ENCODE results near the gene BMI1. TPM values are rescaled to one million over a fixed set of nuclear protein-coding genes. Genes with fewer than 3 reads are reported as not detected.

The BMI1 gene
- total and polyA plus RNA-seq, 2 donors (not counting 3 experiments of a cell fraction or from before 2014, with no cell fraction given): 12.0 to 25.1 TPM

GRCh38 chr10:22324413-22324812 lies 3.5 kb downstream of the BMI1 start:
- peaks cover 0 to 3% of the 10 kb centered on the region in 2 experiments for H3K36me3 ChIP-seq (ENCODE audit: control insufficient read depth in 2 of 2, extremely low read depth in 1 of 2, insufficient read depth in 2 of 2, low read length in 2 of 2)
- DNase-seq (ENCODE audit: low read depth, low spot score): no peak
- no peak overlapping the region for H2AFZ ChIP-seq (ENCODE audit: low read depth, low read length)
- no peaks in the 10 kb centered on the region for H3K79me2 ChIP-seq (ENCODE audit: control insufficient read depth, insufficient read depth, low read length)
- POLR2A ChIA-PET: no interaction called here
- H3K27me3 ChIP-seq (ENCODE audit: control insufficient read depth in 2 of 2, insufficient read depth in 2 of 2, low read length in 2 of 2): peaks cover 23 to 32% of the 10 kb centered on the region in 2 experiments
- no peaks in the 10 kb centered on the region for H3K9me1 ChIP-seq (replicated peaks; ENCODE audit: control insufficient read depth, extremely low read depth, insufficient read depth, low read length)
- H4K20me1 ChIP-seq (replicated peaks; ENCODE audit: control insufficient read depth, extremely low read depth, insufficient read depth, low read length): peaks cover 10% of the 10 kb centered on the region
- intact Hi-C loops (cut with micrococcal nuclease): loop anchor here (5.0 to 10.0 kb wide), 2 partner anchors 663 to 800 kb away; partner anchors contain the start of gene SKIDA1
- no peak for FAIRE-seq
- CTCF ChIA-PET: interaction anchor here (0.9 kb wide), 1 partner anchor 19 kb away, joined by 3 read pairs; no protein-coding TSS in a partner anchor
- peak overlapping the region; percentile 95 for H3K4me2 ChIP-seq (ENCODE audit: insufficient read depth, low read length)
- no peaks in the 10 kb centered on the region for H3K9me3 ChIP-seq (replicated peaks; ENCODE audit: control insufficient read depth, insufficient read depth, low read length)
- BruUV-seq (replicated peaks): no TSS peak
- H3K4me3 ChIP-seq (replicated peaks in 1 of 3; ENCODE audit: insufficient read depth in 1 of 3, low read depth in 1 of 3, low read length in 3 of 3): no peak overlapping the region
- TF ChIP-seq MYC (IDR thresholded peaks at IDR 0.05; ENCODE audit: low read depth, low read length) (no peak), POLR2A (IDR thresholded peaks at IDR 0.05; ENCODE audit: low read depth, low read length) (no peak), JUN (IDR thresholded peaks at IDR 0.05; ENCODE audit: borderline replicate concordance, insufficient read depth, insufficient read length, low read depth) (no peak), MAX (IDR thresholded peaks at IDR 0.05; ENCODE audit: insufficient read depth, insufficient read length) (no peak), EZH2 (IDR thresholded peaks at IDR 0.05; ENCODE audit: borderline replicate concordance, low read depth, low read length, severe bottlenecking) (no peak), FOS (IDR thresholded peaks at IDR 0.05; ENCODE audit: borderline replicate concordance, insufficient read depth, low read length) (no peak), CTCF (IDR thresholded peaks at IDR 0.05; ENCODE audit: extremely low read depth in 1 of 2, insufficient read depth in 1 of 2, low read depth in 1 of 2, low read length in 2 of 2) (no peak), GATA2 (IDR thresholded peaks at IDR 0.05; ENCODE audit: insufficient read depth, insufficient read length, low read depth, low read length) (no peak), POLR2AphosphoS5 (IDR thresholded peaks at IDR 0.05; ENCODE audit: insufficient read depth, low read depth, low read length) (no peak)
- dilution Hi-C loops (cut with MboI; ENCODE audit: extremely low pct_ligation_motif_present, low sequenced_read_pairs): no loop called here
- peaks cover 23% of the 10 kb centered on the region for H3K4me1 ChIP-seq (ENCODE audit: control insufficient read depth, extremely low read depth, insufficient read depth, low read length)
- H3K27ac ChIP-seq (ENCODE audit: insufficient read depth, low read depth, low read length): no peak overlapping the region
- H3K9ac ChIP-seq (replicated peaks; ENCODE audit: extremely low read depth, insufficient read depth, low read length): no peak overlapping the region

Measured in endothelial cell of umbilical vein (primary cell).